Measurements from ENCODE around the gene CNPY4. TPM values are rescaled to one million over a fixed set of nuclear protein-coding genes. Genes with fewer than 3 reads are reported as not detected.
A peak's percentile ranks its signal among the peaks of the same experiment; 100 is the strongest.

Gene CNPY4
- total RNA-seq, 1 donor, result 25.0 TPM

DNA sequence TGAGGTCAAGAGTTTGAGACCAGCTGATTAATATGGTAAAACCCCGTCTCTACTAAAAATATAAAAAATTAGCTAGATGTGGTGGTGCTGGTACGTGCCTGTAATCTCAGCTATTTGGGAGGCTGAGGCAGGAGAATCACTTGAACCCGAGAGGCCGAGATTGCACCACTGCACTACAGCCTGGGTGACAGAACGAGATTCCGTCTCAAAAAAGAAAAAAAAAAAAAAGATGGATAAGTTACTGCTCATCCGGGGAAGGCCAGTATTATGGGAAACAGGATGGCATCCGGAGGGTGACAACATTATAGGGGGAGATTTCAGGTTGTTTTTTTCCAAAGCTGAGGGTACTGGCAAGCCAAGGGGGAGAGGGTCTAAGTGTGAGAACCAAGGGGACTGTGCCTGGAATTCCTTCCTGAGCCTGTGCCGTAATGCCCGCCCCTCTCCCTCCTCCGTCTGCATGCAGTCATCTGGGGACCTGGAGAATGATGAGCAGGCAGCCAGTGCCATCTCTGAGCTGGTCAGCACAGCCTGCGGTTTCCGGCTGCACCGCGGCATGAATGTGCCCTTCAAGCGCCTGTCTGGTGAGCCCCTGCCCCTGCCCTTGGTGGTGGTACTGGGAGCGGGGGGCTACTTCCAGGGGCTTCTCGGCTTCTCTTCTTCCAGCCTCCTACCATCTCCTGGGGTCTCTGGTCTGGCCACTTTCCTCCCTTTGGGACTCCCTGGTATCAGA lies 33.7 kb downstream of the CNPY4 start:
- TF ChIP-seq, protein P1, sequence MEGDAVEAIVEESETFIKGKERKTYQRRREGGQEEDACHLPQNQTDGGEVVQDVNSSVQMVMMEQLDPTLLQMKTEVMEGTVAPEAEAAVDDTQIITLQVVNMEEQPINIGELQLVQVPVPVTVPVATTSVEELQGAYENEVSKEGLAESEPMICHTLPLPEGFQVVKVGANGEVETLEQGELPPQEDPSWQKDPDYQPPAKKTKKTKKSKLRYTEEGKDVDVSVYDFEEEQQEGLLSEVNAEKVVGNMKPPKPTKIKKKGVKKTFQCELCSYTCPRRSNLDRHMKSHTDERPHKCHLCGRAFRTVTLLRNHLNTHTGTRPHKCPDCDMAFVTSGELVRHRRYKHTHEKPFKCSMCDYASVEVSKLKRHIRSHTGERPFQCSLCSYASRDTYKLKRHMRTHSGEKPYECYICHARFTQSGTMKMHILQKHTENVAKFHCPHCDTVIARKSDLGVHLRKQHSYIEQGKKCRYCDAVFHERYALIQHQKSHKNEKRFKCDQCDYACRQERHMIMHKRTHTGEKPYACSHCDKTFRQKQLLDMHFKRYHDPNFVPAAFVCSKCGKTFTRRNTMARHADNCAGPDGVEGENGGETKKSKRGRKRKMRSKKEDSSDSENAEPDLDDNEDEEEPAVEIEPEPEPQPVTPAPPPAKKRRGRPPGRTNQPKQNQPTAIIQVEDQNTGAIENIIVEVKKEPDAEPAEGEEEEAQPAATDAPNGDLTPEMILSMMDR (IDR thresholded peaks at IDR 0.05; ENCODE audit: extremely low read depth, low read depth, low read length), result no peak
- H3K27me3 ChIP-seq (ENCODE audit: insufficient read depth, low read length), result no peaks in the 10 kb centered on the region
- no peak overlapping the region for H3K4me2 ChIP-seq (ENCODE audit: insufficient read depth, low read length)
- H3K79me2 ChIP-seq (ENCODE audit: insufficient read depth, low read length), result peaks cover 69% of the 10 kb centered on the region
- DNase-seq (ENCODE audit: insufficient read length, low spot score, missing footprints), result peak; percentile 49
- peaks cover 28% of the 10 kb centered on the region for H4K20me1 ChIP-seq (ENCODE audit: insufficient read depth, low read length)
- H3K27ac ChIP-seq (ENCODE audit: low read depth, low read length), result no peak overlapping the region
- H2AFZ ChIP-seq (ENCODE audit: low read length), result no peak overlapping the region
- H3K36me3 ChIP-seq (ENCODE audit: insufficient read depth, low read length), result peaks cover 37% of the 10 kb centered on the region
- no peak overlapping the region for H3K4me3 ChIP-seq (ENCODE audit: insufficient read depth, low read length)
- H3K4me1 ChIP-seq (ENCODE audit: insufficient read depth, low read length), result peaks cover 19% of the 10 kb centered on the region
- no peaks in the 10 kb centered on the region for H3K9me3 ChIP-seq (ENCODE audit: low read depth, low read length)

DNA sequence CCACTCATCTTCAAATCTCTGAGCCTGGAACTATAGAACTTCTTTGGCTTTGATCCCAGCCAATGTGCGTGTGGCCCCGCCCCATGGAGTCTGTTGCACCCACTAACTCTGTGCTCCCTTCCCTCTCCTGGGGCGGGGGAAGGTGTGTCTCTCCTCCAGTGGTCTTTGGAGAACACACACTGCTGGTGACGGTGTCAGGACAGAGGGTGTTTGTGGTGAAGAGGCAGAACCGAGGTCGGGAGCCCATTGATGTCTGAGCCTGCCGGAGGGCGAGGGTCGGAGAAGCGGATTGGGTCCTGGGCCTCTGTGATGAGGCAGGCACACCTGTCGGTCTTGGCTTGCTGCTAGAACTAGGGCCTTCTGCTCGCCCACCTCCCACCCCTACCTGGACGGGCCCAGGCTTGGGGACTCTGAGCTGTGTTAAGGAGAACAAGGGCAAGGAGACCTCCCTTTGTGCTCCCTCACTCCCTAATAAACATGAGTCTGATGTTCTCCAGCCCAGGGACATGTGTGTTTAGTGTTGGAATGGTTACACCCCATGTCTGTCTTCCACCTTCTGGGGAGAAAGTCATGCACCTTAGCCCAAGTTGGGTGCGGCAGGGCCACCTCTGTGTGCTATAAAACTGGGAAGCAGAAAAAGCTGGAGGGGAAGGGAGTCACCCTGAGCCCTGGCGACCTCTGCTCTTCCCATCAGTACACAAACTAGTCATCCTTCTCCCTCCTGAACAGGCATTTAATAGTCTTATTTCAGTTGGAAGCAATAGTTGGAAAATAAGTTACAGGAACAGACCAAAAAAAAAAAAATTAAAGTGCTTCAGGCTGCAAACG lies 34.5 kb downstream of the CNPY4 start:
- Histone ChIP-seq H3K9me3 (ENCODE audit: low read depth, low read length) (no peaks in the 10 kb centered on the region), H3K79me2 (ENCODE audit: insufficient read depth, low read length) (peaks cover 68% of the 10 kb centered on the region), H3K27ac (ENCODE audit: low read depth, low read length) (no peak overlapping the region), H3K4me1 (ENCODE audit: insufficient read depth, low read length) (peaks cover 19% of the 10 kb centered on the region), H2AFZ (ENCODE audit: low read length) (no peak overlapping the region), H3K4me2 (ENCODE audit: insufficient read depth, low read length) (no peak overlapping the region), H3K36me3 (ENCODE audit: insufficient read depth, low read length) (peaks cover 37% of the 10 kb centered on the region), H4K20me1 (ENCODE audit: insufficient read depth, low read length) (peaks cover 28% of the 10 kb centered on the region), H3K27me3 (ENCODE audit: insufficient read depth, low read length) (no peaks in the 10 kb centered on the region), H3K4me3 (ENCODE audit: insufficient read depth, low read length) (no peak overlapping the region)
- TF ChIP-seq, protein P1 (IDR thresholded peaks at IDR 0.05; ENCODE audit: extremely low read depth, low read depth, low read length), result no peak
- peak; percentile 70 for DNase-seq (ENCODE audit: insufficient read length, low spot score, missing footprints)

DNA sequence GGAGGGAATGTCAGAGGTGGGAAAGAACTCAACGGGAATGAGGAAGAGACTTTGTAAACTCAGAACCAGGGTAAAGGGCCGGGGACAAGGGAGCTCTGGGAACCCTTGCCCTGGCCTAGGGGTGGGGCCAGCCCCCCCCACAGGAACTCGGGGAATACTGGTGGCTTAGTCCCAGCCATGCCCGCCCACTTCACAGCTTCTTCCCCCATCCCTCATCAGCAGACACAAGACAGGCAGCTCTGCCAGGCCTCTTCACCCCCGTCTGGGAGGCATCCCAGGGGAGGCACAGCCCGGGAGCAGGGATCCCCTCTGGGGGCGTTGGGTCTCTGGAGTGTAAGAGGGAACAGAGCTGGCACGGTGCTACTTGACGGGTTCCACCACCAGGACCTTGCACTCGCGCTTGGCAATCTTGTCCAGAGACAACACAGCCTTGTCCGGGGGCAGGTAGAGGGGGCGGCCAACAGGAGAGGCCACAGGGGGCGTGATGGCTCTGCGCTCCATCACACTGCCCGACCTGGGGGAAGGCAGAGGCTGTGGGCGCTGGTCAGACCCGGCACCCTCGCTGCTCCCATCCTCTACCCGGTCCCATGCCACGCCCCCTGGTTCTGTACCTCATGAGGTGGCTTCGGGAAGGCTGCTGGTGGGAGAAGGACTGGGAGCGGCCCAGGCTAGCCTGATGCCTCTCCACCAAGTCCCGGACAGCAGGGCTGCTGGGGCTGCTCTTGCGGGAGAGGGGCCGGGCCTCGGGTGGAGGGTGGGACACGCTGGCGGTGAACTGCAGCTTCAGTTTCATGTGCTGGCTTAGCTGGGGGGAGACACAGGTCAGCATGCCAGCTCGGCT lies 35.4 kb downstream of the CNPY4 start:
- Histone ChIP-seq H4K20me1 (ENCODE audit: insufficient read depth, low read length) (peaks cover 28% of the 10 kb centered on the region), H2AFZ (ENCODE audit: low read length) (no peak overlapping the region), H3K79me2 (ENCODE audit: insufficient read depth, low read length) (peaks cover 59% of the 10 kb centered on the region), H3K27me3 (ENCODE audit: insufficient read depth, low read length) (no peaks in the 10 kb centered on the region), H3K27ac (ENCODE audit: low read depth, low read length) (no peak overlapping the region), H3K9me3 (ENCODE audit: low read depth, low read length) (no peaks in the 10 kb centered on the region), H3K4me1 (ENCODE audit: insufficient read depth, low read length) (peaks cover 17% of the 10 kb centered on the region), H3K4me3 (ENCODE audit: insufficient read depth, low read length) (no peak overlapping the region), H3K4me2 (ENCODE audit: insufficient read depth, low read length) (no peak overlapping the region), H3K36me3 (ENCODE audit: insufficient read depth, low read length) (peaks cover 37% of the 10 kb centered on the region)
- TF ChIP-seq, protein P1 (IDR thresholded peaks at IDR 0.05; ENCODE audit: extremely low read depth, low read depth, low read length), result no peak
- DNase-seq (ENCODE audit: insufficient read length, low spot score, missing footprints), result peak; percentile 84

Measured in osteoblast (primary cell).